SW 1271 (cell line): ENCODE data around the gene NPTXR.
A peak's percentile ranks its signal among the peaks of the same experiment; 100 is the strongest.

Source experiments
- DNase-seq, 2 experiments: peaks; one replicate each; lab custom pipeline; 2025; lab: John Stamatoyannopoulos, UW

Gene NPTXR

DNA sequence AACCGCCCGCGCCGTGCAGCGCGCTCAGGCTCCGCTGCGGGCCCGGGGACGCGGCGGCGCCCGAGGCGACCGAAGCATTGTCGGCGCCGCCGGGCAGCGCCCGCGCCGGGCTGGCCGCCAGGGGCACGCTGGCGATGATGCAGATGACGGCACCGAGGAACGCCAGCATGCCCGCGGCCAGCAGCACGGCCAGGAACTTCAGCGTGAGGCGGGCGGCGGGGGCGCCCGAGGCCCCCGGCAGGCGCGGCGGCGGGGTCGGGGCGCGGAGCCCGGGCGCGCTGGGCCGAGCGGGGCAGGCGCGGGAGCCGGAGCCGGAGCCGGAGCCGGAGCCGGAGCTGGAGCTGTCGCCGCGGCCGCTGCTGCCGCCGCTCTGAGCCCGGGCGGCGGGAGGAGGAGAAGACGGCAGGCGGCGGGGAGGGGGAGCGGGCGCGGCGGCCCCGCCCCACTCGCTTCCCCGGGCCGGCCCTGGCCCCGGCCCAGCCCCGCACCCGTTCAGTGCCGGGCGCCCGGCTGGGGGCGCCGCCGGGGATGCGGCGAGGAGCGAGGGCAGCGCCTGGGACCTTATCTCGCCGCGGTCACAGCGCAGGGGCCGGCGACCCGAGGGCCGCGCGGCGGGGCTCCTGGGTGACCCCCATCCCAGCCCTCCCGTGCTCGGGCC, at the start of gene NPTXR:
Gene NPTXR (minus strand): TSS at position 372 of the 658 bp plus-strand sequence.
- DNase-seq = peak in 1 of 2 experiments; percentile 30

DNA sequence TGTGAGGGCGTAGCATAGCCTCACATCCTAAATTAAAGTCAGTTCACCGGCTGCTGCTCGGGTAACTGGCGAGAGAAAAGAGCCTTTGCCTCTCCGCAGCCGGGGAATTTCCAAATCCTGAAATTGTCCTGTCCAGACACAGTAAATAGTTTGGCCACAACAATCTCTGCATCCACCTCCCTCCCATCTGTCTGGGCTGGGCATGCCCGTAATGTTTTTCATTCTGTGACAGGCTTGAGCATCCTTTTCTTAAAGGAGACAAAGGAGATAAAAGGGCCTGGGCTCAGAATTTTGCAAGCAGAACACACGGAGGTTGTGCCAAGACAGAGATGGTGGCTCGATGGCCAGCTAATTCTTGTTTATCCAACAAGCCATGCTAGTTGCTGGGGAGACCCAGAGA, 47.4 kb upstream of the NPTXR start:
- no peak for DNase-seq

DNA sequence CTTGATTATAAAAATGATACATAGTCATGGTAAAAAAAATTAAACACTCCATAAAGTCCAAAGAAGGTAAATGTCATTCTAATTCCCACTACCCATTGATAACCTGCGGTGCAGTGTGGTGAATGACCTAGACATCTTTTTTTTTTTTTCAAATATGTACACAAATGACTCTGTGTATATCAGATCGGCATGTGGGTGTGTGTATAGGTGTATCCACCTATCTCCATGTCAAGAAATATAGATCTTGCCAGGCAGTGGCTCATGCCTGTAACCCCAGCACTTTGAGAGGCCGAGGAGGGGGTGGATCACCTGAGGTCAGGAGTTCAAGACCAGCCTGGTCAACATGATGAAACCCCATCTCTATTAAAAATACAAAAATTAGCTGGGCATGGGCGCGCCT, 46.5 kb upstream of the NPTXR start:
- no peak for DNase-seq

DNA sequence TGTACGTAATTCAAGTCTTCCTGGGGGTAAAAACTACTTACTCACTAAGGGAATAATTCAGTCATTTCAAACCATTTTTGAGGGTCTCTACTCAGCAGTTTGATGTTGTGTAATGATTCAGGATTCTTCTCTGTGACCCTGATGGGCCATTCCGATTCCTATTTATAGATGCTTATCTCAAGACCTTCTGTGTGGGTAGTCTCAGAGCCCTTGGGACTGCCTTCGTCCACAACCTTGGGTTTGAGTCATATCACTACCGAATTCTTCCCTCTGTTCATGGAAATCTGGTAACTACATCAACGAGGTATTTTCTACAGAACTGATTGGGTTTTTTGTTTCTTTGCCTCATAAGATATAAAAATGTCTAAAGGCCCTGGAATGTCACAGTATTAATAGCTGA, 42.5 kb upstream of the NPTXR start:
- no peak for DNase-seq

DNA sequence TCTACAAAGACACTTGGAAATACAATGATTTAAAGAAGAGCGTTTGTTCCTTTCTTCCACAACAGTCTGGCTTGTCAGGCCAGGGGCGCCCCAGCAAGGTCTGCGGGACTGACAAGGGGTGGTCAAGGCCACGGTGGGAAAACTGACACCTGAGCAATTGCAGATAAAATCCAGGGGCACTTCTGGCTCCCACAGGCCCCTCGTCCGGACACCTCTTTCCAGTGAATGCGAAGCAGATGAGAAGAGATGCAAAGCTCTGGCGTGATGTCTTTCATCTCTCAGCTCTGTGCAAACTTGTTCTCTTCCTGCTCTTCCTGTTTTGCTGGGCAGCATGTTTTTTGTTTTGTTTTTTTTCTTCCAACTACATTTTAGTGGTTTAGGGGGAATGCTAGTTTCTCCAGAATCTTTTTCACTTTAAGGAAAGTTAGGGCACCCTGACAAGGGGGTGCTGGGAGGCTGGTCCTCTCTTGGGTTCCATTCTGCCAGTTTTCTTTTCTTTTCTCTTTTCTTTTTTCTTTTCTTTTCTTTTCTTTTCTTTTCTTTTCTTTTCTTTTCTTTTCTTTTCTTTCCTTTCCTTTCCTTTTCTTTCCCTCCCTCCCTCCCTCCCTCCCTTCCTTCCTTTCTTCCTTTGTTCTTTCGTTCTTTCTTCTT, 39.3 kb upstream of the NPTXR start:
- DNase-seq = no peak

DNA sequence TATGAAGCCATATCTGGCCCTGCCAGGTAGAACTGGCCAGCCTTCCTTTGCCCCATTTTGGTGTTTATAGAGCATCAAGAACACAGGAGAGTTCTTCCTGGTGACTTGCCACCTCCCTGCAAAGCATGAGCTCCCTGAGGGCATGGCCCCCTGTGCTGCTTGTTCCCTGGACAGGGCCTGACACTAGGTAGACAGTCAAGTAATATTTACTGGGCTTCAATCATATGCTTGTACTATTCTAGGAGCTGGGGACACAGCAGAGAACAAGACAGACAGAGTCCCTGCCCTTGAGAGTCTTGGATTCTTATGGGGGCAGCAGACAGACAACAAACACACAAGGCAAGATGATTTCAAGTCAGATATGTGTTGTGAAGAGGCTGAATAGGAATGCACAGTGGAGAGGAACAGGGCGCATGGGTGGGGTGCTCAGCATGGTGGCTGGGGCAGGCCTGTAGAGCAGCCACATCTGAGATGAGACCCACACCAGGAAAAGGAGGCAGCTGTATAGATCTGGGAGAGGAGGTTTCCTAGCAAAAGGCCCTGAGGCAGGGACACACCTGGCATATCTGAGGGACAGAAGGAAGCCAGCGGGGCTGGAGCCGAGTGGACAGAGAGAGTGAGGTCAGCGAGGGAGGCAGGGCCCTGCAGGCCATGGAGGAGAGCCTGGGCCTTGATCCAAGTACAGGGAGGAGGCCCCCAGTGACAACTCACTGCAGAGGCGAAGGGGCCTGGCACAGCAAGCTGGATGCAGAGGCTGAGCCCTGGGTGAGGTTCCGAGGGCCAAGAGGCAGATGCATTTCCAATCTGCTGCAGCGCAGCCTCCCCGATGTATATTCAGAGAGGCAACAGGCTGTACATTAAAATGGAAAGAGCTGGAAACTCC, 38.4 kb upstream of the NPTXR start:
- no peak for DNase-seq

DNA sequence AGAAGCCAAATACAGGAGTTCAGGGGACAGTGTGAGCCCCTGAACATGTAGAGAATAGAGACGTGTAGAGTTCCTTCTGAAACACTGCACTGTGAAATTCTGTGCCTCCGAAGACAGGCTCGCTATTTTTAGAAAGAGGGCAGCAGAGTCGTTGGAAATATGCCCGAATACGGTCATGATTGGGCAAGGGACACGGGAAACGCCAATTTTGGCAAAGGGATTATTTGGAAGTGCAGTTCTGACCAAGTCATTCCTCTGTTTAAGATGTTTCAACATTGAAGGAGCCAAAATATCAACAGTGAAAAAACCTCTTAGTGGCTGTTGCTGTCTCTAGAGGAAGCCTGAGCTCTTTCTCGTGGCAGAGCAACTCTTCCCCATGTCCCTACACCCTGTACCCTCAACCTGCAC, 37.6 kb upstream of the NPTXR start:
- no peak for DNase-seq

DNA sequence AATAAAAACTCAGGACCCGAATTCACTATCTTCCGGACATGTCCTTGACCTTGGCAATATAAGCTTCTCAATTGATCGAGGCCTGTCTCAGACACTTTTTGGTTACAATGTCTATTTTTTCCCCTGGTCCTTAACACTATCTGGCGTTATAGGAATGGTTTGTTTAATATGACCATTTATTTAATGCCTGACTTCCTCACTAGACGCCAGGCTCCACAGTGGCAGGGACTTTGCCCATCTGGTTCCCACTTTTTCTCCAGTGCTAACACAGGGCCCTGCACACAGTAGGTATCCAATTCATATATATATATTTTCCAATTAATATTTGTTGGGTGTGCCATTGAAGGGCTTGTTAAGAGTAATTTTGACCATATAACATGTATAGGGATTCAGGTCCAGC, 36.1 kb upstream of the NPTXR start:
- DNase-seq = no peak

- no peak for DNase-seq
Observed at GRCh38 chr22:38879108-38879729, 35.4 kb upstream of the NPTXR start.

- DNase-seq = no peak
Observed at GRCh38 chr22:38878001-38878400, 34.2 kb upstream of the NPTXR start.

DNA sequence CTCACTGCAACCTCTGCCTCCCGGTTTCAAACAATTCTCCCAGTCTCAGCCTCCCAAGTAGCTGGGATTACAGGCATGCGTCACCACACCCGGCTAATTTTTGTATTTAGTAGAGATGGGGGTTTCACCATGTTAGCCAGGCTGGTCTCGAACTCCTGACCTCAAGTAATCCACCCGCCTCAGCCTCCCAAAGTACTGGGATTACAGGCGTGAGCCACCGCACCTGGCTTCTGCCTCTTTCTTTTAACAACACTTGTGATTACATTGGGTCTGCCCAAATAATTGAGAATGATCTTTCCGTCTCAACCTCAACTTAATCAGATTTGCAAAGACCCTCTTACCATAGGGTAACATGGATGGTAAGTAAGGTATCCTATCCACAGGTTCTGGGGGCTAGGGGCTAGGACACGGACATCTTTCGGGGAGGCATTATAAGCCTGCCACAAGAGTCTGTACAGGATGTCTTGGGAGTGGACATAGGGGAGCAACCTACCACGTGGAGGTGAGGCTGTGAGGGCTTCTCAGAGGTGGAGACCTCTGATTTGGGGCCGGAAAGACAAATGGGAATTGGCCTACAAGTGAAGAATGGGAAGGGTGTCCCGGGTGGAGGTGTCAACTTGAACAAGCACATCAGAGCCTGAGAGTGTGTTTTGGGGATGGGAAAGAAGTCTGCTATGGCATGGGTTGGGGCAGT, 30.8 kb upstream of the NPTXR start:
- DNase-seq = no peak

GRCh38 chr22:38873469-38874411, 29.9 kb upstream of the NPTXR start:
- DNase-seq = no peak

DNA sequence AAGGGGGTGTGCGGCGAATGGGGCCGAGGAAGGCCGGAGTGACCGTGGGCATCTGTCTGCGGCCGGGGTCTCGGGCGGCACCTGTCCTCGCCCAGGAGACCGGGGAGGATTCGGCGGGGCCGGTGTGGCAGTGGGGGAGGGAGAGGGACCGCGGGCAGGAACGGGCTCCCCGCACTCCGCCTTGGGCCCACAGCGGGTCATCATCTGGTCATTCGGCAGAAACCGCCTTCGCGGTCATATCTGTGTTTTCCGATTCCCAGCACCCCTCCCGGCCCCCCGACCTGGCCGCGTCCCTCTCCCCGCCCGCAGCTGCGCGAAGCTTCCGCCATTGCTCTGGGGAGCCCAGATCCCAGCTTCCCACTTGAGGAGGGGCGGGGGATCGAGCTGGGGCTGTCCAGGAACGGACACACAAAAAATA, 29.0 kb upstream of the NPTXR start:
- DNase-seq = no peak

DNA sequence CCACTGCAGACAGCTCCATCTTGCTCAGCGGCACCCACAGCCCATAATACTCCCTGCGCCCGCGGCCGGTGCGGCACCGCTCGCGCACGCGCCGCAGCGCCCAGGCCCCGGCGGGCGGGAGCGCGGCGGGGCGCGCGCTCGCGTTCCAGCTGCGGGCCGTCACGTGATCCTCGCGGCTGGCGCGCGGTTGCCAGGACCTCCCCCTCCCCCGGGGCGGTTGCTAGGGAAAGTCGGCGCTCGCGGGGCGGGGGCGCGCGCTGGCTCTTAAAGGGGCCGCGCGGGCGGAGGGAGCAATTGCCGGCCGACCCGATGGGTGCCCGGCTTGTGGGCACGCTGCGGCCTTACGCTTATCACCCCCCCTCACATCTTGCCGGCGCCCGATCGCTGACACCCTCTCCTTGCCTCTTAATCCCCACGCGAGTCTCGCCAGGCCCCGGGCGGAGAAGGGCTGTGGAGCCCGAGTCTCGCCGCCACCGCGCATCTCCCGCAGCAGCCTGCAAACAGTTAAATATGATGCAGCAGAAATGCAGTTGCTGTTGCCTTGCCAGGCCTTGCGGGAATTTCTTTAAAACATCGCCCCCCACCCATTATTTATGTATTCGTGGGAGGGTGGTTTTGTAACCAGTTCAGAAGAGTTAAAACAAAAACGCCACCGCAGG, 28.5 kb upstream of the NPTXR start, which contains the start of gene CBX6:
Gene CBX6 (minus strand): TSS at position 45 of the 659 bp plus-strand sequence. CDS start 26 bp downstream, at position 19.
- DNase-seq = peak; percentile 36 to 82

DNA sequence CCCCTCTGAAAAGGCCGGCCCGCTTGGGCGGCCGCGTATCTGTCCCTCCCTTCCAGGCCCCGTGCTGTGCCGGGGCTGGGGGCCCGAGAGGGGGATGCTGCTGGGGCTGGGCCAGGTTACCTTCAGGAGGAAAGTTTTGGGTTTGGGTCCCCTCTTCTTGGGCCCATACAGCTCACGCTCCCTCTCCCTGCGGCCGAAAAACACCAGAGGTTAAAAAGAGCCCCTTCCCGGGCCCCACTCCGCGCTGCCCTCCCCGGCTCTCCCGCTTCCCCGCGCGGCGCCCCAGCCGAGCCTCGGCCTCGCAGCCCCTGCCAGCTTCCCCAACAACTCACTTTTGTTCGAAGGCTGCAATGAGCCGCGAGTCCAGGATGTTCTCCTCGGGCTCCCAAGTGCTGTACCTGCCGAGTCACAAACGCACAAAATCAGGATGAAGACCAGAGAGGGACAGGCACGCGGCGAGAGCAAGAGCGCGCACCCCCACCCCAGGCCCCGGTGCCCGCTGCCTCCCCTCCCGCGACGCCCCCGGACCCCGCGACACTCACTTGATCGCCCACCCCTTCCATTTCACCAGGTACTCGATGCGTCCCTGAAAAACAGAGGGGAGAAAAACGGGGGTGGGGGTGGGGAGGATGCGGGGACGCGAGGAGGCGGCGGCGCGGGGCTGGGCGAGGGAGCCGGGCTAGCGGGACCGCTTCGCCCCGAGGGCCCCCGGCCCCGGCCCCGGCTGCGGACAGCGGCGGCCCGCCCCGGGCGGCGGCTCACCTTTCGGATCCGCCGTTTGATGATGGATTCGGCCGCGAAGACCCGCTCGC, 27.7 kb upstream of the NPTXR start:
- DNase-seq = no peak

DNA sequence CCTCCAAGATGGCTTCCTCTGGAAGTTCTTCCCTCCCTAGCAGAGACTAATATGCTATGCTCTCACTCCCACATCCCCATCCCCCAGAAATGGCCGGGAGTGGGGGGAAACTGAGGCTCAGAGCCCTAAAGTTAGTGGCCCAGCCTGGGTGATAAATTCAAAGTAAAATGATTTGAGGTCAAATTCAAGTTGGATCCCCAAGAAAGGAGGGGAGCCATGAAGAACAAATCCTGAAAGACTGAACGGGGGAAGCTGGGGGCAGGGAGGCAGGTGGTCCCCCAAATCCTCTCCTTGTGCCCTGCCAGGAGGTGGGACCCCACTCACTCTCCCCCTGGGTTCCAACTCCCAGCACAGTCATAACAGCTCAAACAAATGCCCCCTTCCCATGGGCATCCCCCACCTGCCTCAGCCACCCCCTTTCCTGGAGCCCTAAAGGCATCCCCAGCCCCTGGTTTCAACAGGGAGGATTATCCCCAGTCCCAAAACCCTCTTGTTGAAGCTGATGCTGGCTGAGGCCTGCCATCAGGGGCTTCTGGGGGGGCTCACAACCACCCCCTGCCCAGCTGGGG, 27.0 kb upstream of the NPTXR start:
- DNase-seq = peak in 1 of 2 experiments; percentile 11

- peak; percentile 48 to 76 for DNase-seq
Observed at GRCh38 chr22:38870312-38870741, 26.5 kb upstream of the NPTXR start.

DNA sequence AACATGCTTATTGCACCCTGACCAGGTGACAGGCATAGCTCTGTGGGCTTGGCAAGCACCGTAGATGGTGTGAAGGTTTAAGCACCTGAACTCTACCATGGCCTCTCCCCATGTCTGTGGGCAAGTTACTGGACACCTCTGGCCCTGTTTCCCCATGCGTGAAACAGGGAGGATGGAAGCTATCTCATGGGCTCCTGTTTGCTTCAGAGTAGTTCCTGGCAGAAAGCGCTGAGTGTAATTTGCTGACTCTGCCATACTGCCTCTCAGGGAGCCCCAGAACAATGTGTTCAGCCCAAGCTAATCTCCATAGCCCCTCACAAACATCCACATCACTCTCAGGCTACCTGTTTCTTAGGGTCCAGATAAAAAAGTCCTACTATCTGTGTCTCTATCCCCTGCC, 25.8 kb upstream of the NPTXR start:
- DNase-seq = no peak
